A549 treated with Hydrocortisone at 1 μM for 4 hours (cell line): ENCODE measurements around the gene NKAP. TPM values are rescaled to one million over a fixed set of nuclear protein-coding genes. Genes with fewer than 3 reads are reported as not detected.

ENCODE experiments used
- total RNA-seq: library from RNA; stranded (reverse); fragments of 200-300 nt; extraction: Qiagen RNA extraction; gene quantifications from 5 replicates; pipeline ENCODE4 v1.2.3, GENCODE V29; 2022

NKAP gene
- total RNA-seq: 6.4 to 7.6 TPM (median 7.4 TPM) in 5 replicates

DNA sequence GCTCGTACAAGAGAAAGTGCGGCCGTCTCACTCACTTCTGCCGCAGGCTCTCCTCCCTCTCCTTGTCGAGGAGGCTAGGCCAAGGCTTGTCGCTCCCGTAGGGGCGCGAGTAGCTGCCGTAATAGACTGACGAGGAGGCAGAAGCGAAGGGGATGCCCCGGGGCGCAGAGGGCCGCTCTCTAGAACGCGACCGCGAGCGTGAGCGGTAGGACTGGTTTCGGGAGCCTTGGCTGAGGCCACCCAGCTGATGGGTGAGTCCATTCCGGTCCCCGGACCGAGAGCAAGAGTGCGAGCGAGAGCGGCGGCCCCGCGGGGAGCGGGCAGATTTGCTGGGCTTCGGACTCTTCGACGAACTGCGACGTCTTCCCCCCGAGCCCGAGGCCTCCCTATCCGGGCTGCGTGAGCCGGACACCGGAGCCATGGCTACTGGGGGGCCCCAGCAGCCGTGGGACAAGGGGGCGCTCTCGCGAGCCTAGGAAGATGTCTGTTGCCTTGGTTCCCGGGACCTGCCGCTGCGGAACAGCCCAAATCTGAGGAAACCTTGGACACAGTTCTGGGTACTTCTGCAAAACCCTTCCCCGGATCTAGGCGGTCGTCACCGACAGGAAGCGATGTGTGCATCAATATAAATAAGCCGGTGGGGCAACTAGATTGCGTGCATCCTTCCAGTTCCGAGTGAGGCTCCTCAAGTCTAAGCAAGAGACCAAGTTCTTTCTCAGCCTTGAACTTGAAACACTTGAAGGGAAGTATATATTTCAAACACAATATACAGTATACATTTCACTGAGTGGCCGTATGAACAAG lies at the start of gene NKAP:
NKAP (minus strand) TSS at position 567 of the 804 bp plus-strand sequence; CDS start at position 421, 146 bp downstream.

DNA sequence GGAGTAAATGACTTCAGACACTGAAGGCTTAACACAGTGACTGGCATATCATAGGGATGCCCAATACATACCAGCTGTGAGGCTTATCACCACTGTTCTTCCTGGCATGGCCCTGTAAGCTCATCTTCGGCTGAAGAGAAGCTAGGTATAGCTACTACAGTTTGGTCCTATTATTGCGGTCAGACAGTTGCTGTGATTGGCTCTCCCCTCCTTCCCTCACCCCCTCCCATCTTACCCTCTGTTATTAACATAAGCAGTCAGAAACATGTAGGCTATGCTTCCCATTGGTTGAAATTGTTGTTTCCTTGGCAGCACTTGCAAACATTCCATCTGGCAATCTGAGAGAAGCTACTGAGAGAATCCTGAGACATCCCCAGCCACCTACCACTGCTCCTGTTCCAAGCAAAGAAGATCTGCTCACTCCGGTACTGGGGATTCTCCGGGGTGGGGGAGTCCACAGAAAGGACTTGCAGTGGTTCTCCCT lies 47.7 kb downstream of the NKAP start, which contains the start of gene AKAP14:
AKAP14 (plus strand) TSS at position 51 of the 484 bp plus-strand sequence. CDS start 7,331 bp downstream, outside the sequence.

DNA sequence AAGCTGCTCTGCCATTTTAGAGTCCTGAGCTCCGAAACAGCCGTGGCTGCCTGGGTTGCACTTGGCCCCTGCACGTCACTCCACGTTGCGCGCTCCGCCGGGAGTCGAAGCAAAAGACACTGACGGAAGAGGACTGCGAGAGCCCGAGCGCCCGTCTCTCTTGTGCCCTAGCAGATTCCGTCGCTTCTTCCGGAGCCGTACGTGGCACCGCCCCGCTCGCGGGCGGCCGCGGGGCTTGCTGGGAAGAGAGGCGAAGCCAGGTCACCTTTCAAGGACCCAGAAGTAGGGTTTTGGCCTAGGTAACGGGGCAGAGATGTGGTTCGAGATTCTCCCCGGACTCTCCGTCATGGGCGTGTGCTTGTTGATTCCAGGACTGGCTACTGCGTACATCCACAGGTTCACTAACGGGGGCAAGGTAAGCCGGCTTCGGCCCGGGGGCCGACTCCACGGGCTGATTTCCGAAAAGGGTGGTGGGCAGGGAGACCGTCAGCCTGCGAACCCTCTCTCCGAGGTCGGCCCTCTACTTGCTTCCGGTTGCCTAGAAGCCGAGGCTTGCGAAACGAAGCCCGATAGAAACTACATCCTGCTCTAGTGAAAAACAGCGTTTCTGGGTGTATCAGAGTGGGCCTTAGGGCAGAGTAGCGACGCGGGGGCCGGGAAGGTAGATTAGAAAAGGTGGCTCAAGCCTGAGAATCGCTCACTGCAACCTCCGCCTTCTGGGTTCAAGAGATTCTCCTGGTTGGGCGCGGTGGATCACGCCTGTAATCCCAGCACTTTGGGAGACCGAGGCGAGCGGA lies 71.8 kb downstream of the NKAP start, which contains the start of the genes NDUFA1 and RNF113A:
NDUFA1 (plus strand) TSS at position 234 of the 797 bp plus-strand sequence; CDS start at position 314, 80 bp downstream.
RNF113A (minus strand) TSS at position 135 of the 797 bp plus-strand sequence; CDS start at position 15, 120 bp downstream.

Other genes starting within 250 kb of the NKAP start
- 0.10 to 0.14 TPM in 2 of 5 replicates, not detected in the others for gene SOWAHD, start 185.2 kb downstream of the NKAP start, total RNA-seq
- 3,501 to 4,126 TPM (median 3,665 TPM) in 5 replicates for gene RPL39, start 152.1 kb downstream of the NKAP start, total RNA-seq
- gene UPF3B, start 90.8 kb downstream of the NKAP start, total RNA-seq: 16.5 to 22.0 TPM (median 17.0 TPM) in 5 replicates
- 27.5 to 32.9 TPM (median 30.7 TPM) in 5 replicates for gene RNF113A, start 72.0 kb downstream of the NKAP start, total RNA-seq
- 236 to 273 TPM (median 252 TPM) in 5 replicates for gene NDUFA1, start 71.9 kb downstream of the NKAP start, total RNA-seq
- not detected in 5 replicates for gene AKAP14, start 47.9 kb downstream of the NKAP start, total RNA-seq
- not detected in 5 replicates for gene RHOXF2B, start 133.9 kb upstream of the NKAP start, total RNA-seq
- gene RHOXF1, start 172.2 kb upstream of the NKAP start, total RNA-seq: not detected in 5 replicates
- gene RHOXF2, start 214.9 kb upstream of the NKAP start, total RNA-seq: not detected in 5 replicates